ENCODE data around the gene MMRN2. TPM values are rescaled to one million over a fixed set of nuclear protein-coding genes. Genes with fewer than 3 reads are reported as not detected.
"Not testable (repeated sequence)": the region's sequence is repeated elsewhere in the genome, so short reads cannot be mapped to it uniquely, and the experiment has no call there.

MMRN2 gene
- total and polyA plus RNA-seq, 7 donors = 0.92 to 23.3 (median 8.6) TPM

DNA sequence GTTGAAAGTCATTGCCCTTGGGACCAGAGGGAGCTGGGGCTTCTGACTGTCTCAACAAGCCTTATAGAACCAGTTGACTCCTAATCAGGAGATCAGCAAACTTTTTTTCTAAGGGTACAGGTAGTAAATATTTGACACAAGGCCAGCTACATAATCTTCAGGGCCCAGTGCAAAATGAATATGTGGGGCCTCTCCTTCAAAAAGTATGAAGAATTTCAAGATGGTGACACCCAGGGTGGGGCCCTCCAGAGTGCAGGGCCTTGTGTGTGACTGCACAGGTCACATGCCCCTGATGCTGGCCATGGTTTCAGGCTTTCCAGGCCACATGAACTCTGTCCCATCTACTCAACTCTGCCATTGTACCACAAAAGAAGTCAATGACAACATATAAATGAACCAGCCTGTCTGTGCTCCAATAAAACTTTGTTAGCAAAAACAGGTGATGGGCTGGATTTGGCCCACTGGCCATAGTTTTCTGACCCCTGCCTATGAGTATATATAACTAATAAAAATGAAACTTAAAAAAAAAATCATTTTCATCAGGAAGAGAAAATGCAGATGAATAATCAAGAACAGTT lies 6.1 kb downstream of the MMRN2 start:
- Histone ChIP-seq H3K36me3 (no peaks in the 10 kb centered on the region), H3K4me1 (peaks cover 0 to 23% (median 18%) of the 10 kb centered on the region in 4 donors), H3K9me3 (no peaks in the 10 kb centered on the region), H3K27ac (no peak overlapping the region), H3K4me3 (no peak overlapping the region), H3K27me3 (peaks cover 0 to 9% (median 0%) of the 10 kb centered on the region in 3 donors)
- intact Hi-C loops (cut with DNase I) = no loop called here
- DNase-seq = peak; percentile 62
- TF ChIP-seq EP300 (IDR thresholded peaks at IDR 0.05) = no peak
- no peak for TF ChIP-seq POLR2AphosphoS5 (IDR thresholded peaks at IDR 0.05)

DNA sequence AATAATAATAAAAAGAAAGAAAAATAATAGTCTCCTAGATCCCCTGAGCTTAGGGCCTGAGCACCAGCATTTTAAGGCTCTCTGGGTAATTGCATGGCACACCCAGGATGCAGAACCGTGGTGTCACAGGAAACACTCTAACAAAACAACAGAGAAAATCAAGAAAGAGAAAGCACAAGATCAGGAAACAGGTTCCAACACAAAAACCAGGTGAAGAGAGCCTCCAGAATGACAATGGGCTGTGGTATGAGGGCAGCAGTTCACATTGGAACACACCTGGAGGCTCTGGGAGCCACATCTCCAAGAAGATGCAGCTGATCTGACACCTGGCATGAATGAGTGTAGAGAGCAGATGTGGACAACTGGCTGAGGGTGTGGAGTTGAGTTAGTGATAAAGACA lies 7.1 kb downstream of the MMRN2 start:
- intact Hi-C loops (cut with DNase I) = no loop called here
- no peaks in the 10 kb centered on the region for H3K36me3 ChIP-seq
- TF ChIP-seq POLR2AphosphoS5 (IDR thresholded peaks at IDR 0.05) (no peak), POLR2A (IDR thresholded peaks at IDR 0.05) (no peak), EP300 (IDR thresholded peaks at IDR 0.05) (no peak)
- TF ChIP-seq, protein P1, sequence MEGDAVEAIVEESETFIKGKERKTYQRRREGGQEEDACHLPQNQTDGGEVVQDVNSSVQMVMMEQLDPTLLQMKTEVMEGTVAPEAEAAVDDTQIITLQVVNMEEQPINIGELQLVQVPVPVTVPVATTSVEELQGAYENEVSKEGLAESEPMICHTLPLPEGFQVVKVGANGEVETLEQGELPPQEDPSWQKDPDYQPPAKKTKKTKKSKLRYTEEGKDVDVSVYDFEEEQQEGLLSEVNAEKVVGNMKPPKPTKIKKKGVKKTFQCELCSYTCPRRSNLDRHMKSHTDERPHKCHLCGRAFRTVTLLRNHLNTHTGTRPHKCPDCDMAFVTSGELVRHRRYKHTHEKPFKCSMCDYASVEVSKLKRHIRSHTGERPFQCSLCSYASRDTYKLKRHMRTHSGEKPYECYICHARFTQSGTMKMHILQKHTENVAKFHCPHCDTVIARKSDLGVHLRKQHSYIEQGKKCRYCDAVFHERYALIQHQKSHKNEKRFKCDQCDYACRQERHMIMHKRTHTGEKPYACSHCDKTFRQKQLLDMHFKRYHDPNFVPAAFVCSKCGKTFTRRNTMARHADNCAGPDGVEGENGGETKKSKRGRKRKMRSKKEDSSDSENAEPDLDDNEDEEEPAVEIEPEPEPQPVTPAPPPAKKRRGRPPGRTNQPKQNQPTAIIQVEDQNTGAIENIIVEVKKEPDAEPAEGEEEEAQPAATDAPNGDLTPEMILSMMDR (IDR thresholded peaks at IDR 0.05) = no peak
- no peak overlapping the region for H3K4me3 ChIP-seq
- no peaks in the 10 kb centered on the region for H3K9me3 ChIP-seq
- peaks cover 0 to 13% (median 0%) of the 10 kb centered on the region in 3 donors for H3K27me3 ChIP-seq
- 31 to 46% methylated on average over 1 of the region's 1 CpG for WGBS, 2 donors
- H3K4me1 ChIP-seq = peaks cover 0 to 31% (median 24%) of the 10 kb centered on the region in 4 donors
- no peak overlapping the region for H3K27ac ChIP-seq
- peak; percentile 17 for DNase-seq

DNA sequence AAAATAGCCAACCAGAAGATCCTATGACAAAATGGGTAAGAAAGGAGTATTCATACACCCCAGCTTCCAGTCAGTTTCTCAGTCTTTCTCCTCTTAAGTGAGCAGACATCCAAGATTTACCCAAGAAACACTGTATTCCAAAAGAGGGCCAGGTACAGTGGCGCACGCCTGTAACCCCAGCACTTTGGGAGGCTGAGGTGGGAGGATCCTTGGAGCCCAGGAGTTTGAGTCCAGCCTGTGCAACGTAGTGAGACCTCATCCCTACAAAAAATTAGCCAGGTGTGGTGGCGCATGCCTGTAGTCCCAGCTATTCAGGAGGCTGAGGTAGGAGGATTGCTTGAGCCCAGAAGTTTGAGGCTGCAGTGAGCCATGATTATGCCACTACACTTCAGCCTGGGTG lies 9.6 kb downstream of the MMRN2 start:
- intact Hi-C loops (cut with DNase I); H3K9me3 ChIP-seq; H3K36me3 ChIP-seq; H3K4me3 ChIP-seq; H3K27ac ChIP-seq: not testable (repeated sequence)
- H3K27me3 ChIP-seq = peaks cover 0 to 16% (median 0%) of the 10 kb centered on the region in 3 donors
- 91 to 92% methylated on average over 4 of the region's 4 CpGs for WGBS, 2 donors
- H3K4me1 ChIP-seq = peaks cover 0 to 15% (median 11%) of the 10 kb centered on the region in 4 donors
- peak; percentile 5 for DNase-seq

DNA sequence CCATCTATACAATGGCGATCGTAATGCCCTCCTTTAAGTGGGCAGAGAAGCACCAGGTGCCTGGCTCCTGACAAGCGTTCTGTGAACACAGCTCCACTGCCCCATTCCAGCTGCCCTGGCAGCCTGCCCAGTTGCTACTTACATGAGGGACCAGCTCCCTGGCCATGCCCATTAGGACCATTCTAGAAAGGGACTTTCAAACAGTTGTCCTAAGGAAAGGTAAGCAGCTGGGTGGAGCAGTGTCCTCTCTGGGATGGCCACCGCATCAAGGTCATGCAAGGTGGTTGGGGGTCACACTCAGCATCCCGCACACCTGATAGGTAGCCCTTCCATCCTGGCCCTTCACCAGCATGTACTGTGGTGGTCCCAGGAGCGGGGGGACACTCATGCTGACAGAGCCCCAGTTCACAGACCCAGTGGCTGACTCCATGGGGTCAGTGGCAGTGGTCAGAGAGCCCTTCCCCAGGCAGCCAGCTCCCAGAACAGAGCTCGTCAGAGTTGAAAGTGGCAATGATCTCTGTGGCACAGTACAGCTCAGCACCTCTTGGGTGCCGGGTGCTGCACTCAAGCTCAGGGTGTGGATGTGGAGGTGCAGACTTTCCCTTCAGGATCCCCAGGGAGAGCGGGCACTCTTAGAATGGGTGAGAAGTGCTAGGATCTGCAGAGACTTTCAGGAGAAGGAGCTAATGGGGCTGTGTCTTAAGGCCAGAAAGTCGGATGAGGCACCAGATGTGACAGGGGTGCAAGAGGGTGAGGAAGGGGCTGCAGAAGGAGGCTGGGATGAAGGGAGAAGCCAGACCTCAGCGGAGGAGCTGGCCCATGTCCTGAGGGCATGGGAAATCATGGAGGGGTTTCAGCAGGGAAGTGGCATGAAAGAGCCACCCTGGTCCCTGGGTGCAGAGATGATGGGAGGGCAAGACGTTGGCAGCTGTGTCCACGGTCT lies 10.9 kb downstream of the MMRN2 start:
- peak; percentile 81 for DNase-seq
- TF ChIP-seq, protein P1 (IDR thresholded peaks at IDR 0.05) = no peak
- TF ChIP-seq EP300 (IDR thresholded peaks at IDR 0.05) (no peak), POLR2AphosphoS5 (IDR thresholded peaks at IDR 0.05) (no peak), POLR2A (IDR thresholded peaks at IDR 0.05) (no peak)
- Histone ChIP-seq H3K4me1 (peaks cover 0 to 23% (median 17%) of the 10 kb centered on the region in 4 donors), H3K4me3 (no peak overlapping the region), H3K9me3 (no peaks in the 10 kb centered on the region), H3K27me3 (peaks cover 0 to 16% (median 0%) of the 10 kb centered on the region in 3 donors), H3K36me3 (no peaks in the 10 kb centered on the region), H3K27ac (no peak overlapping the region)
- 67 to 87% methylated on average over 13 of the region's 13 CpGs for WGBS, 2 donors
- intact Hi-C loops (cut with DNase I) = no loop called here

DNA sequence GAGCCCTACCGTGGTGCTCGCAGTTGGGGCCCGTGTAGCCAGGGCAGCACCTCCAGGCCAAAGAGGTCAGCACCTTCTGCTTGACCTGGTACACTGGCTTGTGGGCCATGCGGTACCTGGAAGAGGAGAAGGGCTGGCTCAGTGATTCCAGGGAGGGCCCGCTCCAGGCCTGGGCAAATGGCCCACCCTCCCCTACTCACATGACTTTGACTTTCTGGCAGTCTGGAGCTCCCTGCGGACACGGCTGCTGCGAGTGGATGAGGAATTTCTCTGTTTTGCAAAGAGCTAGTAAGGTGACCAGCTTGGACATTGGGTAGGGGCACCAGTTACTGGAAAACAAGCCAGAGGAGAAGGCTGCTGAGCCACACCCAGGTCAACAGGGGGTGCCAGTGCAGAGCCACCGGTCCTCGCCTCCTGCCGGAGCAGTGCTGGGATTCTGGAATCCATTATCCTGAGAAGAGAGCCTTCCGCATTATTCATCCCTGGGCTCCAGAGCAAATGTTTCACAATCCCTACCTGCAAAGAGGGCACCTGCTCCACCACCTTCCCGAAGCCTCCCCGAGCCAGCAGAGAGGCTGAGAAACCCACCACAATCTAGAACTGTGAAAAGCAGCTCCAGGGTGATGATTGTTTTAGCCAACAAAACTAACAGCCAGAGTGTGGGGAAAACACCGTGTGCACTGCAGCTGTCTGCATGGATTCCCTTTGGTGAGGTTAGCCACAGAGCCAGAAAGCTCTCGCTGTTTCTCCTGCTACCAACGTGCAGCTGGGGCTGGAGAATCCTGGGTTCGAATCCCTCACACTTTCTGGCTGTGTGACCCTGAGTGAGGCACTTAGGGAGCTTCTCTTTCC lies 11.8 kb downstream of the MMRN2 start:
- peak; percentile 65 for DNase-seq
- no peak for TF ChIP-seq POLR2A (IDR thresholded peaks at IDR 0.05)
- TF ChIP-seq EP300 (IDR thresholded peaks at IDR 0.05) = no peak
- TF ChIP-seq, protein P1 (IDR thresholded peaks at IDR 0.05) = no peak
- no peak for TF ChIP-seq POLR2AphosphoS5 (IDR thresholded peaks at IDR 0.05)
- Histone ChIP-seq H3K27me3 (peaks cover 0 to 16% (median 0%) of the 10 kb centered on the region in 3 donors), H3K36me3 (no peaks in the 10 kb centered on the region), H3K27ac (peak overlapping the region in 1 of 4 donors; percentile 5), H3K4me1 (peaks cover 0 to 23% (median 17%) of the 10 kb centered on the region in 4 donors), H3K4me3 (no peak overlapping the region), H3K9me3 (no peaks in the 10 kb centered on the region)
- intact Hi-C loops (cut with DNase I) = no loop called here
- 73 to 76% methylated on average over 18 of the region's 18 CpGs for WGBS, 2 donors

Measured in sigmoid colon (tissue), 7 donors.